Astrocyte (in vitro differentiated cells and primary cell): ENCODE data around the gene SLC43A3. TPM values are rescaled to one million over a fixed set of nuclear protein-coding genes. Genes with fewer than 3 reads are reported as not detected.

Experiments used
- DNase-seq: peaks from one replicate; pipeline ENCODE4 v3.0.0-alpha.2; 2010; ENCODE audit warnings: low read depth
- FAIRE-seq: peaks from 2 replicates; lab custom pipeline; 2011; peaks lifted over from hg19 to GRCh38; lab: Jason Lieb, UNC
- H2AFZ ChIP-seq: 2 replicates; pipeline ENCODE4 v1.6.0; 2012; ENCODE audit warnings: low read depth, low read length, inconsistent platforms
- H3K27ac ChIP-seq: 2 replicates; pipeline ENCODE4 v1.5.1; 2011; ENCODE audit warnings: low read depth, low read length, inconsistent platforms
- H3K27me3 ChIP-seq: 2 replicates; pipeline ENCODE4 v1.6.0; 2011; ENCODE audit warnings: low read length, inconsistent platforms; ENCODE audit not compliant: insufficient read depth
- H3K36me3 ChIP-seq: 2 replicates; pipeline ENCODE4 v1.5.1; 2011; ENCODE audit warnings: low read length, inconsistent platforms; ENCODE audit not compliant: insufficient read depth
- H3K4me1 ChIP-seq: 2 replicates; pipeline ENCODE4 v1.5.1; 2011; ENCODE audit warnings: low read length, inconsistent platforms; ENCODE audit not compliant: insufficient read depth
- H3K4me2 ChIP-seq: 2 replicates; pipeline ENCODE4 v1.6.0; 2012; ENCODE audit warnings: low read length, inconsistent platforms
- H3K4me3 ChIP-seq: 2 replicates; pipeline ENCODE4 v1.5.1; 2011; ENCODE audit warnings: low read depth, mild to moderate bottlenecking, low read length, inconsistent platforms; ENCODE audit not compliant: insufficient read depth
- H3K79me2 ChIP-seq: 2 replicates; pipeline ENCODE4 v1.6.0; 2012; ENCODE audit warnings: mild to moderate bottlenecking, low read length, inconsistent platforms; ENCODE audit not compliant: insufficient read depth
- H3K9ac ChIP-seq: 2 replicates; pipeline ENCODE4 v1.6.0; 2012; ENCODE audit warnings: mild to moderate bottlenecking, low read length, inconsistent platforms
- H3K9me3 ChIP-seq: 2 replicates; pipeline ENCODE4 v1.5.1; 2012; ENCODE audit warnings: low read depth, mild to moderate bottlenecking, low read length, inconsistent platforms; ENCODE audit not compliant: insufficient read depth
- H4K20me1 ChIP-seq: 2 replicates; pipeline ENCODE4 v1.6.0; 2012; ENCODE audit warnings: low read length, inconsistent platforms; ENCODE audit not compliant: insufficient read depth
- H3K27ac Mint-ChIP-seq: one replicate; pipeline ENCODE4 v1.8.0; 2021; ENCODE audit warnings: mild to moderate bottlenecking, mixed read lengths; ENCODE audit not compliant: unreplicated experiment
- H3K27me3 Mint-ChIP-seq: one replicate; pipeline ENCODE4 v1.8.0; 2021; ENCODE audit warnings: low read depth, mixed read lengths; ENCODE audit not compliant: unreplicated experiment
- H3K36me3 Mint-ChIP-seq: one replicate; pipeline ENCODE4 v1.8.0; 2021; ENCODE audit warnings: low read depth, mixed read lengths; ENCODE audit not compliant: unreplicated experiment
- H3K4me1 Mint-ChIP-seq: one replicate; pipeline ENCODE4 v1.8.0; 2021; ENCODE audit warnings: low read depth, mixed read lengths; ENCODE audit not compliant: unreplicated experiment
- H3K4me3 Mint-ChIP-seq: one replicate; pipeline ENCODE4 v1.8.0; 2021; ENCODE audit warnings: mild to moderate bottlenecking, moderate library complexity, mixed read lengths; ENCODE audit not compliant: unreplicated experiment
- H3K9me3 Mint-ChIP-seq: one replicate; pipeline ENCODE4 v1.8.0; 2021; ENCODE audit warnings: mild to moderate bottlenecking, mixed read lengths; ENCODE audit not compliant: unreplicated experiment
- EZH2 ChIP-seq: IDR thresholded peaks from 2 replicates; pipeline ENCODE4 v1.6.1; 2012; ENCODE audit warnings: mild to moderate bottlenecking, low read length, inconsistent platforms; ENCODE audit not compliant: insufficient read depth
- total RNA-seq: library from RNA; stranded (reverse); gene quantifications from 2 replicates; pipeline ENCODE4 v1.2.1, GENCODE V29; 2021
- TF ChIP-seq, protein P1 (sequence below): IDR thresholded peaks from 2 replicates; pipeline ENCODE4 v1.5.1; 2011; ENCODE audit warnings: low read depth, mild to moderate bottlenecking, inconsistent platforms, low read length, moderate library complexity; ENCODE audit not compliant: insufficient read depth

The SLC43A3 gene
- total RNA-seq, 1 donor from 2014 or later: 16.4 TPM

DNA sequence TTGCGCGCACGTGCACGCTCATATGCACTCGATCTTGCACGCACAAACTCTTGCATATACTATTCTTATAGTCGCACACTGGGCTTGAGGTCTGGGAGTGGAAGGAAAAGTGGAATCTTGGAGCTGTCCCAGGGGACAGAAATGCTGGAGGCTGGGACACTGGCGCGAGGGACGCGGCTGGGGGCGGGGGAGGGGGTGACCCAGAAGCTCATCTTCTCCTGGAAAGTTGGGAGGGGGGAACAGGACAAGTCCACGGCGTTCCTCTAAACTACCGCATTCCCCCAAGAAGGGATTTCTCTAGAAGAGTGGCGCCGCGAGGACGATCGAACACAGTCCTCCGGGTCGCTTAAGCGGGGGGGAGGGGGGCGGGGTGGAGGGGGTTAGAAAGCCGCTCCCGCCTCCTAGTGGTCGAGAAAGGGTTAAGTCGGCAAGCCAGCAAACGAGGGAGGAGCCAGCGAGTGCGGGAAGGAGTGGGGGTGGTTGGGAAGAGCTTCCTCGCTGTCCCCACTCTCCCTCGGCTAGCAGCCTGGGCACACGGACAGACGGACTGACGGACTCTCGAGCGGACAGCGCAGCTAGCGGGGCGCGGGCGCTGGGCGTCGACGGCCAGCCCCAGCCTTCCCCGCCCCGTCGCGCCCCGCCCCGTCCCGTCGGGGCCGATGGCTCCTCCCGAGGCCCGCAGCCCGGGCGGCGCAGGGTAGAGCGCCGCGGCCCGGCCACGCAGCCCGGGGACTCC, 33.3 kb upstream of the SLC43A3 start, which contains the start of gene RTN4RL2:
TSS of gene RTN4RL2 (plus strand) at position 507 of the 736 bp plus-strand sequence. CDS start 338 bp downstream, outside the sequence.
- DNase-seq (peak; percentile 11), FAIRE-seq (no peak)

DNA sequence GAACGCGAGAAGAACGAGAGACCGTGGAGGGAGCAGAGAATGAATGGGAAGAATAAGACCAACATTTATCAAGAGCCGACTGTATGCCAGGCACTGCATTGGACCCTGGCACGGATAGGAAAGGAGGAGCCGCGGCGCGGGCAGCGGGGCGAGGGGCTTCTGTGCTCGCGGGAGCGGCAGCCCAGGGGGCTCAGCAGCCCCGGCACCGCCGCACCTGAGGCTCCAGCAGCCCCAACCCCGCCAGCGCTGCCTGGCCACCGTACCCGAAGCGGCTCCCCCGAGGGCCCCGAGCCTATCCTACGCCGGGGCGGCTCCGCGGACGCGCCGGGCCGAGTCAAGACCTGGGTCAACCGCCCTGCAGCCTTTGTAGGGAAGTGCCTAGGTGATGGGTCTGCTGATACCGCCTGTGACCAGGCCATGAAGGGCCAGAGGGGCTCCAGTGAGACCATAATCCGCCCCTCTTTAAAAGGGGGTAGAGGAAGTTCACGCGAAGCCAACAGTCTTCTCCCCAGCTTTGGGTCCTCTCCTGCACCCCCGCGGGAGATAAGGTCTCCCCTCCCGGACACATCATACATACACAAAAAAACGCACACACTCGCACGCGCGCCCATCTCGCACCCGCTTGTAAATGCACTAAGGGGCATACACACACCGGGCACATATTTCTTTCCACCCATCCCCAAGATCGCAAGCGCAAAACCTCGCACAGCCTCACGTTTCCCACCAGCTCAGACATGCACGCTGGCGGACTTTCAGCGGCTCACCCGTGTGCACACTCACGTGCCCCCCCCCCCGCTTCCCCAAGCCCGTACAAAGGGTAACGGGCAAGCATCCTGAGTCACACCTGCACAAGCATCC, 32.5 kb upstream of the SLC43A3 start:
- DNase-seq (no peak), FAIRE-seq (no peak)
- peaks cover 71% of the 10 kb centered on the region for H3K27me3 Mint-ChIP-seq
- Histone ChIP-seq H3K4me3 (peak overlapping the region; percentile 29), H3K36me3 (no peaks in the 10 kb centered on the region), H3K9me3 (no peaks in the 10 kb centered on the region), H3K27me3 (peaks cover 56% of the 10 kb centered on the region), H3K4me2 (peak overlapping the region; percentile 81), H3K27ac (no peak overlapping the region), H2AFZ (peak overlapping the region; percentile 73), H3K4me1 (peaks cover 13% of the 10 kb centered on the region), H3K9ac (peak overlapping the region; percentile 37), H4K20me1 (peaks cover 9% of the 10 kb centered on the region), H3K79me2 (no peaks in the 10 kb centered on the region)
- peak overlapping the region; percentile 75 for H3K4me3 Mint-ChIP-seq
- no peaks in the 10 kb centered on the region for H3K9me3 Mint-ChIP-seq
- H3K4me1 Mint-ChIP-seq: peaks cover 5% of the 10 kb centered on the region
- TF ChIP-seq, protein P1, sequence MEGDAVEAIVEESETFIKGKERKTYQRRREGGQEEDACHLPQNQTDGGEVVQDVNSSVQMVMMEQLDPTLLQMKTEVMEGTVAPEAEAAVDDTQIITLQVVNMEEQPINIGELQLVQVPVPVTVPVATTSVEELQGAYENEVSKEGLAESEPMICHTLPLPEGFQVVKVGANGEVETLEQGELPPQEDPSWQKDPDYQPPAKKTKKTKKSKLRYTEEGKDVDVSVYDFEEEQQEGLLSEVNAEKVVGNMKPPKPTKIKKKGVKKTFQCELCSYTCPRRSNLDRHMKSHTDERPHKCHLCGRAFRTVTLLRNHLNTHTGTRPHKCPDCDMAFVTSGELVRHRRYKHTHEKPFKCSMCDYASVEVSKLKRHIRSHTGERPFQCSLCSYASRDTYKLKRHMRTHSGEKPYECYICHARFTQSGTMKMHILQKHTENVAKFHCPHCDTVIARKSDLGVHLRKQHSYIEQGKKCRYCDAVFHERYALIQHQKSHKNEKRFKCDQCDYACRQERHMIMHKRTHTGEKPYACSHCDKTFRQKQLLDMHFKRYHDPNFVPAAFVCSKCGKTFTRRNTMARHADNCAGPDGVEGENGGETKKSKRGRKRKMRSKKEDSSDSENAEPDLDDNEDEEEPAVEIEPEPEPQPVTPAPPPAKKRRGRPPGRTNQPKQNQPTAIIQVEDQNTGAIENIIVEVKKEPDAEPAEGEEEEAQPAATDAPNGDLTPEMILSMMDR: no peak
- TF ChIP-seq EZH2: peak; percentile 97
- H3K36me3 Mint-ChIP-seq: no peaks in the 10 kb centered on the region
- peak overlapping the region; percentile 88 for H3K27ac Mint-ChIP-seq

More for the DNA sequence above, 33.3 kb upstream of the SLC43A3 start, which contains the start of gene RTN4RL2:
- Histone ChIP-seq H2AFZ (peak within 1 kb of the TSS; percentile 73), H3K4me3 (peak within 1 kb of the TSS; percentile 17), H3K9me3 (no peaks in the 10 kb centered on the region), H4K20me1 (peaks cover 9% of the 10 kb centered on the region), H3K27ac (no peak within 1 kb of the TSS), H3K4me2 (peak within 1 kb of the TSS; percentile 81), H3K9ac (no peak within 1 kb of the TSS), H3K27me3 (peaks cover 53% of the 10 kb centered on the region), H3K36me3 (no peaks in the 10 kb centered on the region), H3K4me1 (peaks cover 13% of the 10 kb centered on the region), H3K79me2 (no peaks in the 10 kb centered on the region)
- H3K9me3 Mint-ChIP-seq: no peaks in the 10 kb centered on the region
- peak within 1 kb of the TSS; percentile 79 for H3K4me3 Mint-ChIP-seq
- peaks cover 71% of the 10 kb centered on the region for H3K27me3 Mint-ChIP-seq
- H3K4me1 Mint-ChIP-seq: peaks cover 5% of the 10 kb centered on the region
- no peak for TF ChIP-seq EZH2
- no peak within 1 kb of the TSS for H3K27ac Mint-ChIP-seq
- no peaks in the 10 kb centered on the region for H3K36me3 Mint-ChIP-seq

DNA sequence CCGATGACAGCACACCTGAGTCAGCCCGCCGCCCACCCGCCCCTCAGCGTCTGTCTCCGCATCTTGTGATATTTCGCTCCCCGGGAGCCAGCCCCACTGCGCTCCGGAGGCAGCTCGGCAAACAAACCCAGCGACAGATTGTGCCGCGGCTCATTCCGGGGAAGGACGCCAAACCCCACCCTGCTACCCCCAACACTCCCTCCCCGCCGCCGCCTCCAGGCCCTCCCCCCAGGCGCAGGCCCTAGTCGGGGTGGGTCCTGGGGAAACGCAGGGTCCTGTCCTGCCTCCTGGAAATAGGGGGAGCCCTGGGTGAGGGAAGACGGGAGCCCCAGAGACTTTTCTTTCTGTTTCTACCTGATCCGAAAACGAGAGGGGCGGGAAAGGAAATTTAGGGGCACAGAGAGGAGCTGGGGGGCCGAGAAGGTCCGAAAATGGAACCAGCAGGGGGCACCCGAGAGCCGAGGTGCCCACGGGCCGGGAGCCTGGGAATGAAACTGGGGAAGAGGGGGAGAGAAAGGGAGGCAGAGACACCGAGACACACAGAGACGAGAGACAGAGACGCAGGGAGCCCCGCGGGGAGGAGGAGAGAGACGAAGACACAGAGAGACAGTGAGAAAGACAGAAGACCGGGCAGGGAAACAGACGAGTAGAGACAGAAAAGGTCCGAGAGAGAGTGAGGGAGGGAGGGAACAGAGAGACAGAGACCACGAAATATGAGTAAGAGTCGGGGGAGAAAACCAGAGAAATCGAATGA, 31.7 kb upstream of the SLC43A3 start:
- Histone ChIP-seq H3K79me2 (no peaks in the 10 kb centered on the region), H4K20me1 (peaks cover 9% of the 10 kb centered on the region), H3K4me2 (peak overlapping the region; percentile 81), H3K9me3 (no peaks in the 10 kb centered on the region), H3K4me1 (peaks cover 13% of the 10 kb centered on the region), H3K27ac (no peak overlapping the region), H3K27me3 (peaks cover 56% of the 10 kb centered on the region), H3K9ac (peak overlapping the region; percentile 37), H3K4me3 (peak overlapping the region; percentile 29), H3K36me3 (no peaks in the 10 kb centered on the region), H2AFZ (peak overlapping the region; percentile 73)
- H3K27me3 Mint-ChIP-seq: peaks cover 70% of the 10 kb centered on the region
- H3K27ac Mint-ChIP-seq: peak overlapping the region; percentile 88
- DNase-seq (no peak), FAIRE-seq (no peak)
- H3K4me3 Mint-ChIP-seq: peak overlapping the region; percentile 75
- no peaks in the 10 kb centered on the region for H3K36me3 Mint-ChIP-seq
- TF ChIP-seq EZH2: peak; percentile 10
- TF ChIP-seq, protein P1: peak; percentile 48
- no peaks in the 10 kb centered on the region for H3K9me3 Mint-ChIP-seq
- peaks cover 5% of the 10 kb centered on the region for H3K4me1 Mint-ChIP-seq
